HT-29 (cell line): ENCODE data around the gene LDAH. TPM values are rescaled to one million over a fixed set of nuclear protein-coding genes. Genes with fewer than 3 reads are reported as not detected.

Experiments
- DNase-seq: peaks from one replicate; pipeline ENCODE4 v3.0.0-alpha.2; 2015; ENCODE audit warnings: low spot score
- total RNA-seq: library from RNA; depleted of rRNA; stranded (reverse); fragments of >200 nt; shearing (Covaris generic); gene quantifications from 2 replicates; pipeline ENCODE4 v1.2.3, GENCODE V29; 2014; rRNA removed

Gene LDAH
- total RNA-seq, 1 experiment from 2014 or later = 7.4 TPM

DNA sequence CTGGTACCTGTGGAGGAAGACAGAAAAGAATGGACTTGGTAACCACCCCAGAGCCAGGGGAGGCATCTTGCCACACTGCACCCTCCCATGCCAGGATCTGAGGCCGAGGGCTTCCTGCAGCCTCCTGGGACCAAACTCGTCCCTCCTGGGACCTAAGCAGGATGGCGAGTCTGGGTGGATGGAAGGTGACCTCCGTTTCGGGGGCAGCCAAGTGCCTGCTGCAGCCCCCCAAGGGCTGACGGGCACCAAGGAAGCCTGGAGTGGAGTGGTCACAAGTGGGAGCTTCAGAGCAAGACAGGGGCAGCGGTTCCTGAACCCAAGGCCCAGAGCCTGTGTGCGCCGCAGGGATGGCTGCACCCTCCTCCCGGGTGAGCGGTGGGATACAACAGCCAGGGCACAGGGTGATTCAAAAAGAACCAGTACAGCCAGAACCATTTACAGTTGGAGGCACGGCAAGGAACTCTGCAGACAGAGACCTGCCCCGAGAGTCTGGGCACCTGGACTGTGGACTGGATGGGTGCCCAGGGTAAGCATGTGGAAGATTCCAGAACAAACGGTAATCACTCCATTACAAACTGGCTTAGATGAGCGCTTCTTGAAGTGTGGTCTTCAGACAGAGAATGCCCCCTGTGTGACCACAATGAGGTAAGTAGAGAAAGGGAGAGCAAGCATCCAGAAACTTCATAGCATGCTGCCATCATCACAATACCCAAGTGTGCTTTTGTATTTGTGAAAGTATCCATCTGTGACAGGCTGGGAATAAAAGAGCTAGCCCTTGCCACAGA is 184.1 kb downstream of the LDAH start:
- DNase-seq = no peak

DNA sequence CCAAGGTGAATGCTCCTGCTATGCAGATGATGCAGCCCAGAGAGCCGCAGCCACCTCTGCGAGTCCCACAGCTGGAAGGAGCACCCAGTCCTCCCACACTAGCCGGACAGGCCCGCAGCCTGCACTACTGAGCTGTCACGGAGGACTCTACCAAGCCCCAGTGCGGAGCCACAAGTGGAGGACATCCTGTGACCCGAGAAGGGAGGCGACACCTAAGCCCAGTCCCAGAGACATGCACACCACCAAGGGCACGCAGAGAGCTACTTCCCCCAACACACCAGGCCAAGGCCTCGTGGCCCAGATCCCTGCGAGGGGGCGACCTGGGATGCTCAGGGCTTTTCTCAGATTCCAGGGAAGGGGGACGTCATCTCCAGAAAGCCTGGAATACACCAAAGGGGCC is 184.9 kb downstream of the LDAH start:
- no peak for DNase-seq

DNA sequence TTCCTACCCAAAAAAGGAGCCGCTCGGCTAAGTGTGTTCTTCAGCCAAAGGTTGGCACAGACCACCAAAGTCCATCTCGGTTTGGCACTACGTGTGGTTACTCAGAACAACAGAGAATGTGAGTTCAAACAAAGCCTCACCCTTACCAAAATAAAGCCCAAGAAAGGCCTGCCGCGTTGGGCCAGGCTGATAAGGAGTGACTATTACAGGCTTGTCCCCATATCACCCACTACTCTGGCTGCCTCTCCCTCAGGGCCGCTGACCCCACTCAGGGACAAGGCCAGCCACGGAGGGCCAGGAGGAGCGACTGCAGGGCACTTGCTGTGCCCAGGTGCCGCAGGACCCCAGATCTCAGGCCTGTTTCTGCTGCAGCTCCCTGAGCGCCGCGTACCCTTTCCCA is 185.8 kb downstream of the LDAH start:
- DNase-seq = no peak

DNA sequence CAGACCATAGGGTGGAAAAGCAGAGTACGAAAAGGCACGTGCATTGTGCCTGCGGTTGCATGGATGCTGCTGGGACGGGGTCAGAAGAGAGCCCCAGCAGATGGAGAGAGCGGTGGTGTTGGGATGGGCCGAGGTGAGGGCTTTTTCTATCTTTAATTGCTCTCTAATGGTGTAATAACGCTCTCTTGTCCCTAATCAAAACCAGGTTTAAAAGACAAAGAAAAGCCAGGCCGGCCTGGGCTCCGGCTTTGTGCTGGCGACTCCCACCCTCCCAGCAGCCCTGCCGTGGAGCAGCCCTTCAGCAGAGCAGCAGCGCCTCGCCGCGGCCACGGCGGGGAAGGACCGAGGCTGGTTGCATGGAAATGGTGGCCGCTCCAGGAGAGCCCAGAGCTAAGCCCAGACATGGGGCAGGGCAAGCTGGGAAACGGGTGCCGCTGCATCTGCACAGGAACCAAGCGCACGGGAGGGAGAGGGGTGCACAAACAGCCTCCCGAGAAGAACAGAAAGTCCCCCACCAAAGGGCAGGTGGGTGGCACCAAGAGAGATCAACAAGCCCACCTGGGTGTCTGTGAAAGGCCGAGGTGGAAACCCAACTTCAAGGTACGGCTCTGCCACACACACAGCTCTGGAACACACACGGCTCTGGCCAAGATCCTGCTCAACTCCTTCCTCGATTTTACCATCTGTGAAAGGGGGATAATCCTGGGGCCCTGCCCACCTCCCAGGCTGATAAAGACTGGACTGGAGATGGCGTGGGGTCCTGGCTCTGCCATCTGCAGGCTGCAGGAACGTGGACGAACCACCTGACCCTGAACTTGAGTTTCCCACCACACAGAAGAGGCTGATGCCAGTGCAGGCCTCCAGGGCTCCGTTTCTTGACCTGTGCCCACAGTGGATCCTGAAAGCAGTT is 187.0 kb downstream of the LDAH start:
- peak; percentile 91 for DNase-seq

GRCh38 chr2:20635113-20635510 is 187.8 kb downstream of the LDAH start:
- peak; percentile 50 for DNase-seq

GRCh38 chr2:20634507-20635112 is 188.3 kb downstream of the LDAH start:
- peak; percentile 70 for DNase-seq

Other genes with a start within 250 kb of the LDAH start
- gene HS1BP3, start 172.0 kb downstream of the LDAH start, total RNA-seq = 22.6 and 23.0 TPM in 2 replicates
- gene GDF7, start 156.0 kb downstream of the LDAH start, total RNA-seq = under 0.01 TPM in 1 of 2 replicates, not detected in the other
- gene APOB, start 221.0 kb upstream of the LDAH start, total RNA-seq = not detected in 2 replicates